Transverse colon (tissue), 4 donors: ENCODE measurements around the gene EHBP1.

Experiments used
- CTCF ChIP-seq, 5 experiments: fragments of 200-600 bp in 3 of 5; fragments of 450-650 bp in 2 of 5; sonication (generic) in 3 of 5; IDR thresholded peaks; 1 replicate in 2 of 5; 2 replicates in 3 of 5; pipeline ENCODE4 v1.5.1; 2016 to 2017; ENCODE audit warnings: antibody characterized with exemption in 5 of 5, inconsistent platforms in 3 of 5, mild to moderate bottlenecking in 2 of 5, moderate library complexity in 1 of 5
- POLR2A ChIP-seq: fragments of 450-650 bp; IDR thresholded peaks from one replicate; pipeline ENCODE4 v1.6.1; 2016; ENCODE audit warnings: antibody characterized with exemption, mild to moderate bottlenecking, moderate library complexity
- POLR2AphosphoS5 ChIP-seq, 3 donors: sonication (generic); formaldehyde crosslinking; IDR thresholded peaks; one replicate each; pipeline ENCODE4 v1.6.1; 2016; ENCODE audit warnings: antibody characterized with exemption in 3 of 3

GRCh38 chr2:62741954-62742722 is 36.6 kb downstream of the EHBP1 start:
- TF ChIP-seq CTCF (IDR thresholded peaks at IDR 0.05) (no peak), POLR2AphosphoS5 (IDR thresholded peaks at IDR 0.05) (no peak), POLR2A (no peak)
